Activated CD4-positive, alpha-beta T cell treated with anti-CD3 and anti-CD28 coated beads, Interleukin-2, amount 50 U/mL, for 4 hours (primary cell): ENCODE measurements around the gene CHSY3.

Experiments
- DNase-seq, 2 experiments: peaks; one replicate each; pipeline ENCODE4 v3.0.0-alpha.2; 2020

CHSY3 gene

GRCh38 chr5:129951039-129951438, 46.8 kb downstream of the CHSY3 start:
- no peak for DNase-seq

GRCh38 chr5:129958581-129958980, 54.3 kb downstream of the CHSY3 start:
- no peak for DNase-seq

- no peak for DNase-seq
These were observed 56.6 kb downstream of the CHSY3 start for GRCh38 chr5:129960831-129961230.

- no peak for DNase-seq
These were observed 58.2 kb downstream of the CHSY3 start for GRCh38 chr5:129962506-129962905.

- no peak for DNase-seq
These were observed 59.1 kb downstream of the CHSY3 start for GRCh38 chr5:129963359-129963758.

GRCh38 chr5:129966071-129966470, 61.8 kb downstream of the CHSY3 start:
- DNase-seq = no peak

- DNase-seq = no peak
These were observed 67.4 kb downstream of the CHSY3 start for GRCh38 chr5:129971714-129972113.

- no peak for DNase-seq
These were observed 68.3 kb downstream of the CHSY3 start for GRCh38 chr5:129972465-129973141.

- DNase-seq = no peak
These were observed 69.6 kb downstream of the CHSY3 start for GRCh38 chr5:129973716-129974426.

GRCh38 chr5:129977810-129978209, 73.5 kb downstream of the CHSY3 start:
- DNase-seq = no peak

GRCh38 chr5:129978270-129978669, 74.0 kb downstream of the CHSY3 start:
- no peak for DNase-seq

GRCh38 chr5:129988453-129988852, 84.2 kb downstream of the CHSY3 start:
- no peak for DNase-seq

- no peak for DNase-seq
These were observed 87.5 kb downstream of the CHSY3 start for GRCh38 chr5:129991780-129992179.

- DNase-seq = no peak
These were observed 92.6 kb downstream of the CHSY3 start for GRCh38 chr5:129996896-129997295.

GRCh38 chr5:130000460-130000859, 96.2 kb downstream of the CHSY3 start:
- no peak for DNase-seq

- DNase-seq = no peak
These were observed 97.9 kb downstream of the CHSY3 start for GRCh38 chr5:130002183-130002582.

- DNase-seq = no peak
These were observed 98.6 kb downstream of the CHSY3 start for GRCh38 chr5:130002876-130003275.

GRCh38 chr5:130011986-130012385, 107.7 kb downstream of the CHSY3 start:
- DNase-seq = no peak

GRCh38 chr5:130017173-130017572, 112.9 kb downstream of the CHSY3 start:
- DNase-seq = no peak

GRCh38 chr5:130018641-130019040, 114.4 kb downstream of the CHSY3 start:
- DNase-seq = no peak

- DNase-seq = no peak
These were observed 116.7 kb downstream of the CHSY3 start for GRCh38 chr5:130021000-130021399.

- DNase-seq = no peak
These were observed 117.6 kb downstream of the CHSY3 start for GRCh38 chr5:130021876-130022275.

- DNase-seq = no peak
These were observed 119.3 kb downstream of the CHSY3 start for GRCh38 chr5:130023604-130024003.

GRCh38 chr5:130024006-130024405, 119.7 kb downstream of the CHSY3 start:
- no peak for DNase-seq

GRCh38 chr5:130025511-130025910, 121.2 kb downstream of the CHSY3 start:
- DNase-seq = no peak
